DMS79 (cell line): ENCODE measurements around the gene STRN3.
"Not testable (repeated sequence)": the region's sequence is repeated elsewhere in the genome, so short reads cannot be mapped to it uniquely, and the experiment has no call there.

Source experiments
- DNase-seq: peaks from one replicate; lab custom pipeline; 2025; lab: John Stamatoyannopoulos, UW

STRN3 gene

GRCh38 chr14:31026077-31026449, at the start of gene STRN3:
Gene STRN3 (minus strand): TSS chr14:31026379. CDS start chr14:31026185, 194 bp downstream.
- DNase-seq = no peak

GRCh38 chr14:31075144-31075543, 49.0 kb upstream of the STRN3 start:
- no peak for DNase-seq

GRCh38 chr14:31071151-31071550, 45.0 kb upstream of the STRN3 start:
- DNase-seq = no peak

GRCh38 chr14:31070431-31070830, 44.3 kb upstream of the STRN3 start:
- DNase-seq = no peak

GRCh38 chr14:31069343-31069742, 43.2 kb upstream of the STRN3 start:
- DNase-seq = no peak

- no peak for DNase-seq
Measured at GRCh38 chr14:31068235-31068634, 42.1 kb upstream of the STRN3 start.

GRCh38 chr14:31062908-31063307, 36.7 kb upstream of the STRN3 start:
- not testable (repeated sequence) for DNase-seq

GRCh38 chr14:31060253-31060875, 34.2 kb upstream of the STRN3 start:
- DNase-seq = no peak

- no peak for DNase-seq
Measured at GRCh38 chr14:31059152-31059924, 33.2 kb upstream of the STRN3 start.

GRCh38 chr14:31057701-31058364, 31.7 kb upstream of the STRN3 start:
- DNase-seq = no peak

- no peak for DNase-seq
Measured at GRCh38 chr14:31057035-31057434, 30.9 kb upstream of the STRN3 start.

GRCh38 chr14:31052905-31053586, 26.9 kb upstream of the STRN3 start:
- not testable (repeated sequence) for DNase-seq

- DNase-seq = no peak
Measured at GRCh38 chr14:31051511-31051910, 25.3 kb upstream of the STRN3 start.

- no peak for DNase-seq
Measured at GRCh38 chr14:31051023-31051422, 24.8 kb upstream of the STRN3 start.

GRCh38 chr14:31047503-31047902, 21.3 kb upstream of the STRN3 start:
- no peak for DNase-seq

- no peak for DNase-seq
Measured at GRCh38 chr14:31045501-31046080, 19.4 kb upstream of the STRN3 start.

- no peak for DNase-seq
Measured at GRCh38 chr14:31043379-31043778, 17.2 kb upstream of the STRN3 start.

GRCh38 chr14:31042893-31043292, 16.7 kb upstream of the STRN3 start:
- DNase-seq = not testable (repeated sequence)

- DNase-seq = no peak
Measured at GRCh38 chr14:31042300-31042699, 16.1 kb upstream of the STRN3 start.

- no peak for DNase-seq
Measured at GRCh38 chr14:31038521-31039166, 12.5 kb upstream of the STRN3 start.

- DNase-seq = no peak
Measured at GRCh38 chr14:31037709-31038221, 11.6 kb upstream of the STRN3 start.
